WTC11 (cell line): ENCODE measurements around the gene FCRL5. TPM values are rescaled to one million over a fixed set of nuclear protein-coding genes. Genes with fewer than 3 reads are reported as not detected.
"Not testable (repeated sequence)": the region's sequence is repeated elsewhere in the genome, so short reads cannot be mapped to it uniquely, and the experiment has no call there.

ENCODE experiments used
- ATAC-seq: fragments of 200-7000 bp; cut with Tn5 transposase; 2 replicates; pipeline ENCODE4 v1.10.0; 2021; ENCODE audit warnings: mild to moderate bottlenecking, moderate library complexity
- CTCF ChIA-PET: fragments of 300-600 bp; sonication (Branson Sonifier 250); formaldehyde crosslinking; loops from one replicate; lab custom pipeline; 2021; ENCODE audit warnings: antibody characterized with exemption; lab: Charles Lee
- POLR2A ChIA-PET: fragments of 350-600 bp; sonication (Branson Sonifier 250); formaldehyde crosslinking; loops from one replicate; lab custom pipeline; 2021; ENCODE audit warnings: antibody characterized with exemption; lab: Charles Lee
- DNase-seq: peaks from one replicate; pipeline ENCODE4 v3.0.0; 2021; ENCODE audit warnings: low spot score
- H3K27ac Mint-ChIP-seq: 2 replicates; pipeline ENCODE4 v1.8.0; 2021; ENCODE audit warnings: mixed read lengths
- H3K27me3 Mint-ChIP-seq: 2 replicates; pipeline ENCODE4 v1.8.0; 2021; ENCODE audit warnings: low read depth, mild to moderate bottlenecking, moderate library complexity, mixed read lengths
- H3K36me3 Mint-ChIP-seq: 2 replicates; pipeline ENCODE4 v1.8.0; 2021; ENCODE audit warnings: mixed read lengths
- H3K4me1 Mint-ChIP-seq: 2 replicates; pipeline ENCODE4 v1.8.0; 2022; ENCODE audit warnings: mixed read lengths
- H3K4me3 Mint-ChIP-seq: 2 replicates; pipeline ENCODE4 v1.8.0; 2021; ENCODE audit warnings: mild to moderate bottlenecking, moderate library complexity, mixed read lengths
- H3K9me3 Mint-ChIP-seq: 2 replicates; pipeline ENCODE4 v1.8.0; 2021; ENCODE audit warnings: mixed read lengths
- ATF1 ChIP-seq: sonication (generic); formaldehyde crosslinking; IDR thresholded peaks from 2 replicates; pipeline ENCODE4 v1.8.1; 2023; ENCODE audit warnings: mild to moderate bottlenecking, moderate library complexity, missing genetic modification reagents
- GABPB1 ChIP-seq: sonication (generic); formaldehyde crosslinking; IDR thresholded peaks from 2 replicates; pipeline ENCODE4 v1.8.1; 2023; ENCODE audit warnings: mild to moderate bottlenecking, missing genetic modification reagents
- GTF2I ChIP-seq: fragments of 250-450 bp; sonication (Bioruptor Pico); conservative IDR thresholded peaks from 2 replicates; pipeline ENCODE4 v1.4.0; 2021; ENCODE audit warnings: mild to moderate bottlenecking
- IRF2 ChIP-seq: sonication (generic); formaldehyde crosslinking; IDR thresholded peaks from 2 replicates; pipeline ENCODE4 v1.8.0; 2022; ENCODE audit warnings: low read depth, missing genetic modification reagents, borderline replicate concordance
- KAT7 ChIP-seq: sonication (generic); formaldehyde crosslinking; IDR thresholded peaks from 2 replicates; pipeline ENCODE4 v1.8.1; 2023; ENCODE audit warnings: missing genetic modification reagents, mild to moderate bottlenecking, borderline replicate concordance
- NR2C2 ChIP-seq: sonication (generic); formaldehyde crosslinking; IDR thresholded peaks from 2 replicates; pipeline ENCODE4 v1.8.0; 2022; ENCODE audit warnings: mild to moderate bottlenecking, missing genetic modification reagents
- SMAD3 ChIP-seq: sonication (generic); formaldehyde crosslinking; IDR thresholded peaks from 2 replicates; pipeline ENCODE4 v1.8.0; 2022; ENCODE audit warnings: missing genetic modification reagents, mild to moderate bottlenecking, borderline replicate concordance
- ZNF121 ChIP-seq: sonication (generic); formaldehyde crosslinking; IDR thresholded peaks from 2 replicates; pipeline ENCODE4 v1.8.0; 2023; ENCODE audit warnings: missing genetic modification reagents
- ZNF219 ChIP-seq: sonication (generic); formaldehyde crosslinking; IDR thresholded peaks from 2 replicates; pipeline ENCODE4 v1.8.0; 2023; ENCODE audit warnings: missing genetic modification reagents, mild to moderate bottlenecking, borderline replicate concordance
- total RNA-seq: library from RNA; stranded (reverse); gene quantifications from 3 replicates; pipeline ENCODE4 v1.2.3, GENCODE V29; 2021
- TF ChIP-seq, protein P1 (sequence below): sonication (generic); formaldehyde crosslinking; conservative IDR thresholded peaks from 2 replicates; pipeline ENCODE4 v1.8.1; 2022; ENCODE audit warnings: mild to moderate bottlenecking, missing genetic modification reagents
- TF ChIP-seq, protein P2 (sequence below): sonication (generic); formaldehyde crosslinking; IDR thresholded peaks from 2 replicates; pipeline ENCODE4 v1.8.1; 2023; ENCODE audit warnings: mild to moderate bottlenecking, missing genetic modification reagents
- TF ChIP-seq, protein P3 (sequence below): fragments of 250-450 bp; sonication (Bioruptor Pico); IDR thresholded peaks from 2 replicates; pipeline ENCODE4 v1.9.0; 2021; ENCODE audit warnings: moderate library complexity, mild to moderate bottlenecking, inconsistent platforms, borderline replicate concordance
- TF ChIP-seq, protein P4 (sequence below): fragments of 250-450 bp; sonication (Bioruptor Pico); IDR thresholded peaks from 2 replicates; pipeline ENCODE4 v1.9.0; 2021; ENCODE audit warnings: mild to moderate bottlenecking, borderline replicate concordance

Gene FCRL5
- total RNA-seq, 1 experiment from 2014 or later: 0.70 TPM

DNA sequence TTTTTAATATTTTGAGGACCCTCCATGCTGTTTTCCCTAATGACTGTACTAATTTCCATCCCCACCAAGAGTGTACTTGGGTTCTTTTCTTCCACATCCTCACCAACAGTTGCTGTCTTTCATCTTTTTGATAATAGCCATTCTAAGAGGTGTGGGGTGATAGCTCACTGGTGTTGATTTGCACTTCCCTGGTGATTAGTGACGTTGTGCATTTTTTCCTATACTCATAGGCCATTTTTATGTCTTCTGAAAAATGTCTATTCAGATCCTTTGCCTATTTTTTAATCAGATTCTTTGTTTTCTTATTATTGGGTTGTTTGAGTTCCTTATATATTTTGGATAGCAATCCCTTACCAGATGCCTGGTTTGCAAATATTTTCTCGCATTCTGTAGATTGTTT is 64.2 kb downstream of the FCRL5 start (continued):
- TF ChIP-seq, protein P1, sequence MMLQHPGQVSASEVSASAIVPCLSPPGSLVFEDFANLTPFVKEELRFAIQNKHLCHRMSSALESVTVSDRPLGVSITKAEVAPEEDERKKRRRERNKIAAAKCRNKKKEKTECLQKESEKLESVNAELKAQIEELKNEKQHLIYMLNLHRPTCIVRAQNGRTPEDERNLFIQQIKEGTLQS (CRISPR knock-in tag): no peak
- no peak for TF ChIP-seq GTF2I (CRISPR knock-in tag)
- TF ChIP-seq, protein P2, sequence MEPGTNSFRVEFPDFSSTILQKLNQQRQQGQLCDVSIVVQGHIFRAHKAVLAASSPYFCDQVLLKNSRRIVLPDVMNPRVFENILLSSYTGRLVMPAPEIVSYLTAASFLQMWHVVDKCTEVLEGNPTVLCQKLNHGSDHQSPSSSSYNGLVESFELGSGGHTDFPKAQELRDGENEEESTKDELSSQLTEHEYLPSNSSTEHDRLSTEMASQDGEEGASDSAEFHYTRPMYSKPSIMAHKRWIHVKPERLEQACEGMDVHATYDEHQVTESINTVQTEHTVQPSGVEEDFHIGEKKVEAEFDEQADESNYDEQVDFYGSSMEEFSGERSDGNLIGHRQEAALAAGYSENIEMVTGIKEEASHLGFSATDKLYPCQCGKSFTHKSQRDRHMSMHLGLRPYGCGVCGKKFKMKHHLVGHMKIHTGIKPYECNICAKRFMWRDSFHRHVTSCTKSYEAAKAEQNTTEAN: no peak
- no peak for TF ChIP-seq NR2C2 (CRISPR knock-in tag)

DNA sequence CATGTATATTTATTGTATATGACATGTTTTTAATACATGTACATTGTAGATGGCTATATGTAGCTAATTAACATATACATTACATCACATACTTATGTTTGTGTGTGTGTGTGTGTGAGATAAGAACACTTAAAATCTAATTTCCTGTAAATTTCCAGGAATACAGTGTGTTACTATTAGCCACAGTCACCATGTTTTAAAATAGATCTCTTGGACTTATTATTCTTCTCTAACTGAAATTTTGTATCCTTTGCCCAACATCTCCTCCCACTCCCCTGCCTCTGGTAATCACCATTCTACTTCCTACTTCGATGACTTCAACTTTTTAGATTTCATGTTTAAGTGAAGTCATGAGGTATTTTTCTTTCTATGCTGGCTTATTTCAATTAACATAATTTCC is 64.8 kb downstream of the FCRL5 start:
- no peaks in the 10 kb centered on the region for H3K36me3 Mint-ChIP-seq
- POLR2A ChIA-PET: no interaction called here
- H3K4me3 Mint-ChIP-seq: no peak overlapping the region
- no peak overlapping the region for H3K27ac Mint-ChIP-seq
- H3K4me1 Mint-ChIP-seq: peaks cover 14% of the 10 kb centered on the region
- CTCF ChIA-PET: interaction anchor here (1.2 to 1.3 kb wide), 2 partner anchors 12 to 118 kb away, joined by 3 to 4 read pairs; no protein-coding TSS in a partner anchor
- H3K9me3 Mint-ChIP-seq: no peaks in the 10 kb centered on the region
- ATAC-seq (no peak), DNase-seq (no peak)
- TF ChIP-seq KAT7 (CRISPR knock-in tag) (no peak), ZNF121 (CRISPR knock-in tag) (no peak), GABPB1 (CRISPR knock-in tag) (no peak), IRF2 (CRISPR knock-in tag) (no peak), SMAD3 (CRISPR knock-in tag) (no peak), NR2C2 (CRISPR knock-in tag) (no peak), ATF1 (no peak), ZNF219 (CRISPR knock-in tag) (no peak)
- TF ChIP-seq, protein P3, sequence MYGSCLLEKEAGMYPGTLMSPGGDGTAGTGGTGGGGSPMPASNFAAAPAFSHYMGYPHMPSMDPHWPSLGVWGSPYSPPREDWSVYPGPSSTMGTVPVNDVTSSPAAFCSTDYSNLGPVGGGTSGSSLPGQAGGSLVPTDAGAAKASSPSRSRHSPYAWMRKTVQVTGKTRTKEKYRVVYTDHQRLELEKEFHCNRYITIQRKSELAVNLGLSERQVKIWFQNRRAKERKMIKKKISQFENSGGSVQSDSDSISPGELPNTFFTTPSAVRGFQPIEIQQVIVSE (CRISPR knock-in tag): no peak
- no peaks in the 10 kb centered on the region for H3K27me3 Mint-ChIP-seq

DNA sequence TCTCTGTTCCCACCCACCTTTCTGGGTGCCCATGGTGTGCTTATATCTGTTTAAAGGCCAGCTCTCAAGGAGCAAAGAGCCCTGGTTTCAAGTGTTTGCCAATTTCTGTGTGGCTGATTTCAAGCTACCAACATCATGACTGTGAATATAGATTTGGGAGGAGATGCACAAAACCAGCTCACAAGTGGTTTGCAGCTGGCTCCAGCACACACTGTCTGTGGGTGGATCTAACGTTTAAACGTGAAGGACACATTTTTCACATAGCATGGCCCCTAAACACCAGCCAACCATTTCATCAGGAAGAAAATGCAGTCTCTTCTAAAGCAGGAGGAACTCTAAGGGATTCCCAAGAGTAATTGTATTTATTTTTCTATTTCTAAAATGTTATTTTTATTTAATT is 65.2 kb downstream of the FCRL5 start:
- Mint-ChIP-seq H3K36me3 (no peaks in the 10 kb centered on the region), H3K4me1 (peaks cover 14% of the 10 kb centered on the region), H3K27me3 (no peaks in the 10 kb centered on the region), H3K27ac (no peak overlapping the region; the same call in 1 of the 2 replicates), H3K4me3 (no peak overlapping the region), H3K9me3 (no peaks in the 10 kb centered on the region)
- DNase-seq (no peak), ATAC-seq (no peak)
- ChIA-PET POLR2A (no interaction called here), CTCF (interaction anchor here (1.2 to 1.9 kb wide), 4 partner anchors 13 to 291 kb away, joined by 3 to 6 read pairs (median 4); no protein-coding TSS in a partner anchor)
- TF ChIP-seq, protein P4, sequence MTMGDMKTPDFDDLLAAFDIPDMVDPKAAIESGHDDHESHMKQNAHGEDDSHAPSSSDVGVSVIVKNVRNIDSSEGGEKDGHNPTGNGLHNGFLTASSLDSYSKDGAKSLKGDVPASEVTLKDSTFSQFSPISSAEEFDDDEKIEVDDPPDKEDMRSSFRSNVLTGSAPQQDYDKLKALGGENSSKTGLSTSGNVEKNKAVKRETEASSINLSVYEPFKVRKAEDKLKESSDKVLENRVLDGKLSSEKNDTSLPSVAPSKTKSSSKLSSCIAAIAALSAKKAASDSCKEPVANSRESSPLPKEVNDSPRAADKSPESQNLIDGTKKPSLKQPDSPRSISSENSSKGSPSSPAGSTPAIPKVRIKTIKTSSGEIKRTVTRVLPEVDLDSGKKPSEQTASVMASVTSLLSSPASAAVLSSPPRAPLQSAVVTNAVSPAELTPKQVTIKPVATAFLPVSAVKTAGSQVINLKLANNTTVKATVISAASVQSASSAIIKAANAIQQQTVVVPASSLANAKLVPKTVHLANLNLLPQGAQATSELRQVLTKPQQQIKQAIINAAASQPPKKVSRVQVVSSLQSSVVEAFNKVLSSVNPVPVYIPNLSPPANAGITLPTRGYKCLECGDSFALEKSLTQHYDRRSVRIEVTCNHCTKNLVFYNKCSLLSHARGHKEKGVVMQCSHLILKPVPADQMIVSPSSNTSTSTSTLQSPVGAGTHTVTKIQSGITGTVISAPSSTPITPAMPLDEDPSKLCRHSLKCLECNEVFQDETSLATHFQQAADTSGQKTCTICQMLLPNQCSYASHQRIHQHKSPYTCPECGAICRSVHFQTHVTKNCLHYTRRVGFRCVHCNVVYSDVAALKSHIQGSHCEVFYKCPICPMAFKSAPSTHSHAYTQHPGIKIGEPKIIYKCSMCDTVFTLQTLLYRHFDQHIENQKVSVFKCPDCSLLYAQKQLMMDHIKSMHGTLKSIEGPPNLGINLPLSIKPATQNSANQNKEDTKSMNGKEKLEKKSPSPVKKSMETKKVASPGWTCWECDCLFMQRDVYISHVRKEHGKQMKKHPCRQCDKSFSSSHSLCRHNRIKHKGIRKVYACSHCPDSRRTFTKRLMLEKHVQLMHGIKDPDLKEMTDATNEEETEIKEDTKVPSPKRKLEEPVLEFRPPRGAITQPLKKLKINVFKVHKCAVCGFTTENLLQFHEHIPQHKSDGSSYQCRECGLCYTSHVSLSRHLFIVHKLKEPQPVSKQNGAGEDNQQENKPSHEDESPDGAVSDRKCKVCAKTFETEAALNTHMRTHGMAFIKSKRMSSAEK (CRISPR knock-in tag): no peak

DNA sequence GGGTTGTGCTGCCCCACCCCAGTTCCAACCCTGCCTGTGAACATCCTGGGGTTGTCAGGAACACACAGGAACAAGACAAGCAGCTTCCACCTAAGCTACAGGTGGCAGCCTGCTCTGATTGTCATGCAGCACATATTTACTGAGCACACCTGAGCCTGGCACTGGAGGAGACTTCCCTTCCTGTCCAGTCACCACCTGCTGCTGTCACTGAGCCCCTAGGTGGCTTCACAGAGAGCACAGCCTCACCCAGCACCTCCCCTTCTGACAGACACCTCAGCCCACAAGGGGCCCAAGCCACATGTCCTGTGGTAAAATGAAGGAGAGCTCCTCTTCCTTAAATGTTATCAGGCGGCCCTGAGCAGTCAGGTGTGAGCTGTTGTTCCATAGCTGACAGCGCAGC is 65.9 kb downstream of the FCRL5 start:
- H3K4me3 Mint-ChIP-seq, H3K36me3 Mint-ChIP-seq, POLR2A ChIA-PET, DNase-seq, ATAC-seq, H3K9me3 Mint-ChIP-seq, H3K27ac Mint-ChIP-seq, H3K27me3 Mint-ChIP-seq: not testable (repeated sequence)
- CTCF ChIA-PET: interaction anchor here (0.8 to 2.0 kb wide), 7 partner anchors 13 to 396 kb away, joined by 3 to 6 read pairs (median 3); no protein-coding TSS in a partner anchor
- H3K4me1 Mint-ChIP-seq: peaks cover 14% of the 10 kb centered on the region
